ENCODE results near the gene ABHD14A. TPM values are rescaled to one million over a fixed set of nuclear protein-coding genes. Genes with fewer than 3 reads are reported as not detected.

ABHD14A gene
- total RNA-seq, 1 experiment from 2014 or later: 3.8 TPM

DNA sequence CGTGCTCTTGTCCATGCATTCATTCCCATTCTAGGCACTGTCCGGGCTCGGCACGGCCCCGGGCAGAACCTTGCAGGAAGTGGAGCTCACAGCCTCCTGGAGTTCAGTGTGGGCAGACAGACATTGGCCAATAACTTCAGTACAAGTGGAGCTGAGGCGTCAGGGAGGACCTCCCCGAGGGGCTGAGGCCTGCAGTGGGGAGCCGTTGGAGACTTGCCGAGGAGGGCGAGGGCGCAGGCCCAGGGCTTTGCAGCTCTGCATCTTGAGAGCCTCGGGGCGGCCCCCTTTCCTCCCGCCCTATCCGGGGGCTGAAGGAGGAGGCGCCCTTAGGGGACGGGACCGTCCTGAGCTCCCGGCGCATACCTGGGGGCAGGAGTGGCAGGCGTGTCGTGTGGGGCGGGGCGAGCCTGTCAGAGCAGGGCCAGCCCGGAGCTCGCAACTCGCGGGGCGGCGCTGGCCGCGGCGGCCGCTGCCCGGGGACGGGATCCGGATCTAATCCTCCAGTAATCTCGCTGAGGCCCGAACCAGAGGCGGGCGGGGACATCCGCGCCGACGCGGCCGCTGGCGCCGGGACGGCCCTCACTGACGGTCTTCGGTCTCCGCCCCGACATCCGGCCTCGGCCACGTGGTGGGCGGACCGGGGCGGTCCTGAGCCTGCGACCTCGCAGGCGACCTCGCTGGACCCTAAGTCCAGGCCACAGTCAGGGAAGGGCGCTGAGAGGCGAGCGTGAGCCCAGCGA is 8.1 kb downstream of the ABHD14A start, which contains the start of gene ACY1 (continued):
- TF ChIP-seq, protein P1, sequence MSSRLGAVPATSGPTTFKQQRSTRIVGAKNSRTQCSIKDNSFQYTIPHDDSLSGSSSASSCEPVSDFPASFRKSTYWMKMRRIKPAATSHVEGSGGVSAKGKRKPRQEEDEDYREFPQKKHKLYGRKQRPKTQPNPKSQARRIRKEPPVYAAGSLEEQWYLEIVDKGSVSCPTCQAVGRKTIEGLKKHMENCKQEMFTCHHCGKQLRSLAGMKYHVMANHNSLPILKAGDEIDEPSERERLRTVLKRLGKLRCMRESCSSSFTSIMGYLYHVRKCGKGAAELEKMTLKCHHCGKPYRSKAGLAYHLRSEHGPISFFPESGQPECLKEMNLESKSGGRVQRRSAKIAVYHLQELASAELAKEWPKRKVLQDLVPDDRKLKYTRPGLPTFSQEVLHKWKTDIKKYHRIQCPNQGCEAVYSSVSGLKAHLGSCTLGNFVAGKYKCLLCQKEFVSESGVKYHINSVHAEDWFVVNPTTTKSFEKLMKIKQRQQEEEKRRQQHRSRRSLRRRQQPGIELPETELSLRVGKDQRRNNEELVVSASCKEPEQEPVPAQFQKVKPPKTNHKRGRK (CRISPR knock-in tag; IDR thresholded peaks at IDR 0.05; ENCODE audit: borderline replicate concordance): no peak
- TF ChIP-seq ESRRA (CRISPR knock-in tag; IDR thresholded peaks at IDR 0.05; ENCODE audit: borderline replicate concordance): no peak
- TF ChIP-seq, protein P2, sequence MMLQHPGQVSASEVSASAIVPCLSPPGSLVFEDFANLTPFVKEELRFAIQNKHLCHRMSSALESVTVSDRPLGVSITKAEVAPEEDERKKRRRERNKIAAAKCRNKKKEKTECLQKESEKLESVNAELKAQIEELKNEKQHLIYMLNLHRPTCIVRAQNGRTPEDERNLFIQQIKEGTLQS (CRISPR knock-in tag; conservative IDR thresholded peaks at IDR 0.05): no peak
- TF ChIP-seq SMAD4 (CRISPR knock-in tag; IDR thresholded peaks at IDR 0.05): no peak
- TF ChIP-seq, protein P3, sequence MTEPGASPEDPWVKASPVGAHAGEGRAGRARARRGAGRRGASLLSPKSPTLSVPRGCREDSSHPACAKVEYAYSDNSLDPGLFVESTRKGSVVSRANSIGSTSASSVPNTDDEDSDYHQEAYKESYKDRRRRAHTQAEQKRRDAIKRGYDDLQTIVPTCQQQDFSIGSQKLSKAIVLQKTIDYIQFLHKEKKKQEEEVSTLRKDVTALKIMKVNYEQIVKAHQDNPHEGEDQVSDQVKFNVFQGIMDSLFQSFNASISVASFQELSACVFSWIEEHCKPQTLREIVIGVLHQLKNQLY (CRISPR knock-in tag; IDR thresholded peaks at IDR 0.05): 0 out of 2 replicates have a peak, but pooled peaks have one; percentile 50
- TF ChIP-seq ETV6 (CRISPR knock-in tag; IDR thresholded peaks at IDR 0.05): peak; percentile 88; the same call in 1 of the 2 replicates
- no peak for TF ChIP-seq NR2C2 (CRISPR knock-in tag; IDR thresholded peaks at IDR 0.05)
- TF ChIP-seq, protein P4, sequence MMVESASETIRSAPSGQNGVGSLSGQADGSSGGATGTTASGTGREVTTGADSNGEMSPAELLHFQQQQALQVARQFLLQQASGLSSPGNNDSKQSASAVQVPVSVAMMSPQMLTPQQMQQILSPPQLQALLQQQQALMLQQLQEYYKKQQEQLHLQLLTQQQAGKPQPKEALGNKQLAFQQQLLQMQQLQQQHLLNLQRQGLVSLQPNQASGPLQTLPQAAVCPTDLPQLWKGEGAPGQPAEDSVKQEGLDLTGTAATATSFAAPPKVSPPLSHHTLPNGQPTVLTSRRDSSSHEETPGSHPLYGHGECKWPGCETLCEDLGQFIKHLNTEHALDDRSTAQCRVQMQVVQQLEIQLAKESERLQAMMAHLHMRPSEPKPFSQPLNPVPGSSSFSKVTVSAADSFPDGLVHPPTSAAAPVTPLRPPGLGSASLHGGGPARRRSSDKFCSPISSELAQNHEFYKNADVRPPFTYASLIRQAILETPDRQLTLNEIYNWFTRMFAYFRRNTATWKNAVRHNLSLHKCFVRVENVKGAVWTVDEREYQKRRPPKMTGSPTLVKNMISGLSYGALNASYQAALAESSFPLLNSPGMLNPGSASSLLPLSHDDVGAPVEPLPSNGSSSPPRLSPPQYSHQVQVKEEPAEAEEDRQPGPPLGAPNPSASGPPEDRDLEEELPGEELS (CRISPR knock-in tag; IDR thresholded peaks at IDR 0.05): peak; percentile 93
- no peak for TF ChIP-seq ZNF396 (CRISPR knock-in tag; IDR thresholded peaks at IDR 0.05; ENCODE audit: borderline replicate concordance)
- TF ChIP-seq ZBTB21 (CRISPR knock-in tag; IDR thresholded peaks at IDR 0.05; ENCODE audit: borderline replicate concordance): peak; percentile 19; the same call in 1 of the 2 replicates
- TF ChIP-seq, protein P5, sequence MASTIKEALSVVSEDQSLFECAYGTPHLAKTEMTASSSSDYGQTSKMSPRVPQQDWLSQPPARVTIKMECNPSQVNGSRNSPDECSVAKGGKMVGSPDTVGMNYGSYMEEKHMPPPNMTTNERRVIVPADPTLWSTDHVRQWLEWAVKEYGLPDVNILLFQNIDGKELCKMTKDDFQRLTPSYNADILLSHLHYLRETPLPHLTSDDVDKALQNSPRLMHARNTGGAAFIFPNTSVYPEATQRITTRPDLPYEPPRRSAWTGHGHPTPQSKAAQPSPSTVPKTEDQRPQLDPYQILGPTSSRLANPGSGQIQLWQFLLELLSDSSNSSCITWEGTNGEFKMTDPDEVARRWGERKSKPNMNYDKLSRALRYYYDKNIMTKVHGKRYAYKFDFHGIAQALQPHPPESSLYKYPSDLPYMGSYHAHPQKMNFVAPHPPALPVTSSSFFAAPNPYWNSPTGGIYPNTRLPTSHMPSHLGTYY (CRISPR knock-in tag; IDR thresholded peaks at IDR 0.05): no peak
- no peak for TF ChIP-seq ZNF138 (CRISPR knock-in tag; conservative IDR thresholded peaks at IDR 0.05)
- TF ChIP-seq, protein P6, sequence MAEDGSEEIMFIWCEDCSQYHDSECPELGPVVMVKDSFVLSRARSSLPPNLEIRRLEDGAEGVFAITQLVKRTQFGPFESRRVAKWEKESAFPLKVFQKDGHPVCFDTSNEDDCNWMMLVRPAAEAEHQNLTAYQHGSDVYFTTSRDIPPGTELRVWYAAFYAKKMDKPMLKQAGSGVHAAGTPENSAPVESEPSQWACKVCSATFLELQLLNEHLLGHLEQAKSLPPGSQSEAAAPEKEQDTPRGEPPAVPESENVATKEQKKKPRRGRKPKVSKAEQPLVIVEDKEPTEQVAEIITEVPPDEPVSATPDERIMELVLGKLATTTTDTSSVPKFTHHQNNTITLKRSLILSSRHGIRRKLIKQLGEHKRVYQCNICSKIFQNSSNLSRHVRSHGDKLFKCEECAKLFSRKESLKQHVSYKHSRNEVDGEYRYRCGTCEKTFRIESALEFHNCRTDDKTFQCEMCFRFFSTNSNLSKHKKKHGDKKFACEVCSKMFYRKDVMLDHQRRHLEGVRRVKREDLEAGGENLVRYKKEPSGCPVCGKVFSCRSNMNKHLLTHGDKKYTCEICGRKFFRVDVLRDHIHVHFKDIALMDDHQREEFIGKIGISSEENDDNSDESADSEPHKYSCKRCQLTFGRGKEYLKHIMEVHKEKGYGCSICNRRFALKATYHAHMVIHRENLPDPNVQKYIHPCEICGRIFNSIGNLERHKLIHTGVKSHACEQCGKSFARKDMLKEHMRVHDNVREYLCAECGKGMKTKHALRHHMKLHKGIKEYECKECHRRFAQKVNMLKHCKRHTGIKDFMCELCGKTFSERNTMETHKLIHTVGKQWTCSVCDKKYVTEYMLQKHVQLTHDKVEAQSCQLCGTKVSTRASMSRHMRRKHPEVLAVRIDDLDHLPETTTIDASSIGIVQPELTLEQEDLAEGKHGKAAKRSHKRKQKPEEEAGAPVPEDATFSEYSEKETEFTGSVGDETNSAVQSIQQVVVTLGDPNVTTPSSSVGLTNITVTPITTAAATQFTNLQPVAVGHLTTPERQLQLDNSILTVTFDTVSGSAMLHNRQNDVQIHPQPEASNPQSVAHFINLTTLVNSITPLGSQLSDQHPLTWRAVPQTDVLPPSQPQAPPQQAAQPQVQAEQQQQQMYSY (CRISPR knock-in tag; IDR thresholded peaks at IDR 0.05): no peak
- TF ChIP-seq RELA (CRISPR knock-in tag; IDR thresholded peaks at IDR 0.05; ENCODE audit: borderline replicate concordance): no peak
- TF ChIP-seq, protein P7, sequence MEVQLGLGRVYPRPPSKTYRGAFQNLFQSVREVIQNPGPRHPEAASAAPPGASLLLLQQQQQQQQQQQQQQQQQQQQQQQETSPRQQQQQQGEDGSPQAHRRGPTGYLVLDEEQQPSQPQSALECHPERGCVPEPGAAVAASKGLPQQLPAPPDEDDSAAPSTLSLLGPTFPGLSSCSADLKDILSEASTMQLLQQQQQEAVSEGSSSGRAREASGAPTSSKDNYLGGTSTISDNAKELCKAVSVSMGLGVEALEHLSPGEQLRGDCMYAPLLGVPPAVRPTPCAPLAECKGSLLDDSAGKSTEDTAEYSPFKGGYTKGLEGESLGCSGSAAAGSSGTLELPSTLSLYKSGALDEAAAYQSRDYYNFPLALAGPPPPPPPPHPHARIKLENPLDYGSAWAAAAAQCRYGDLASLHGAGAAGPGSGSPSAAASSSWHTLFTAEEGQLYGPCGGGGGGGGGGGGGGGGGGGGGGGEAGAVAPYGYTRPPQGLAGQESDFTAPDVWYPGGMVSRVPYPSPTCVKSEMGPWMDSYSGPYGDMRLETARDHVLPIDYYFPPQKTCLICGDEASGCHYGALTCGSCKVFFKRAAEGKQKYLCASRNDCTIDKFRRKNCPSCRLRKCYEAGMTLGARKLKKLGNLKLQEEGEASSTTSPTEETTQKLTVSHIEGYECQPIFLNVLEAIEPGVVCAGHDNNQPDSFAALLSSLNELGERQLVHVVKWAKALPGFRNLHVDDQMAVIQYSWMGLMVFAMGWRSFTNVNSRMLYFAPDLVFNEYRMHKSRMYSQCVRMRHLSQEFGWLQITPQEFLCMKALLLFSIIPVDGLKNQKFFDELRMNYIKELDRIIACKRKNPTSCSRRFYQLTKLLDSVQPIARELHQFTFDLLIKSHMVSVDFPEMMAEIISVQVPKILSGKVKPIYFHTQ (CRISPR knock-in tag; IDR thresholded peaks at IDR 0.05): no peak
- no peak for TF ChIP-seq TCF7 (CRISPR knock-in tag; IDR thresholded peaks at IDR 0.05; ENCODE audit: low read depth)
- TF ChIP-seq NR1H2 (CRISPR knock-in tag; IDR thresholded peaks at IDR 0.05): no peak
- TF ChIP-seq NFE2L1 (CRISPR knock-in tag; IDR thresholded peaks at IDR 0.05): peak; percentile 32; the same call in 1 of the 2 replicates
- TF ChIP-seq, protein P8, sequence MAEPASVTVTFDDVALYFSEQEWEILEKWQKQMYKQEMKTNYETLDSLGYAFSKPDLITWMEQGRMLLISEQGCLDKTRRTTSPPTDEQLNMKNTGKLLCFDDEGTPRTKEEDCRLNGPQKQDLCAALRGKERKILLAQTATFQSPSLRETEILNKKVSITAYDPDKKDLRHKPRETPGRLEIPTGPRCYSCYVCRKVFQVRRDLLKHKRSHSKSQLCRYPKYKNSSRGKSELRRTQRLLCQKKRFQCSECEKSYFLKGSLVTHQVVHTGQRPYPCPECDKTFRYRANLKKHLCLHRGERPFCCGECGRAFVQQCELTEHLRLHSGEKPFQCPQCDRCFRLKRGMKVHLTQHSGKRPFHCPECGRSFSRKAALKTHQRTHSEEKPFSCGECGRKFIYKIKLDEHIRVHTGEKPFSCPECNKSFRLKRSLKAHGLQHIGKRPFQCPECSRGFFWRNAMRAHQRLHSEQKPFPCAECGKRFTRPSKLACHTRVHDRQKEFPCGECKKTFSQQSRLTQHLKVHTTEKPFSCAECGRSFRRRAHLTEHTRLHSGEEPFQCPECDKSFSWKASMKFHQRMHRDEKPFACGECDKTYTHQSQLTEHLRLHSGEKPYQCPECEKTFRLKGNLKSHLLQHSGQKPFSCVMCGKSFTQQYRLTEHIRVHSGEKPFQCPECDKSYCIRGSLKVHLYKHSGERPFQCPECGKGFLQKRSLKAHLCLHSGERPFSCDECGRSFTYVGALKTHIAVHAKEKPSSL (CRISPR knock-in tag; conservative IDR thresholded peaks at IDR 0.05): no peak
- TF ChIP-seq, protein P9, sequence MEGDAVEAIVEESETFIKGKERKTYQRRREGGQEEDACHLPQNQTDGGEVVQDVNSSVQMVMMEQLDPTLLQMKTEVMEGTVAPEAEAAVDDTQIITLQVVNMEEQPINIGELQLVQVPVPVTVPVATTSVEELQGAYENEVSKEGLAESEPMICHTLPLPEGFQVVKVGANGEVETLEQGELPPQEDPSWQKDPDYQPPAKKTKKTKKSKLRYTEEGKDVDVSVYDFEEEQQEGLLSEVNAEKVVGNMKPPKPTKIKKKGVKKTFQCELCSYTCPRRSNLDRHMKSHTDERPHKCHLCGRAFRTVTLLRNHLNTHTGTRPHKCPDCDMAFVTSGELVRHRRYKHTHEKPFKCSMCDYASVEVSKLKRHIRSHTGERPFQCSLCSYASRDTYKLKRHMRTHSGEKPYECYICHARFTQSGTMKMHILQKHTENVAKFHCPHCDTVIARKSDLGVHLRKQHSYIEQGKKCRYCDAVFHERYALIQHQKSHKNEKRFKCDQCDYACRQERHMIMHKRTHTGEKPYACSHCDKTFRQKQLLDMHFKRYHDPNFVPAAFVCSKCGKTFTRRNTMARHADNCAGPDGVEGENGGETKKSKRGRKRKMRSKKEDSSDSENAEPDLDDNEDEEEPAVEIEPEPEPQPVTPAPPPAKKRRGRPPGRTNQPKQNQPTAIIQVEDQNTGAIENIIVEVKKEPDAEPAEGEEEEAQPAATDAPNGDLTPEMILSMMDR (IDR thresholded peaks at IDR 0.05): 0 out of 2 replicates have a peak, but pooled peaks have one; percentile 1
- peak; percentile 92; the same call in 1 of the 2 replicates for TF ChIP-seq SMAD3 (CRISPR knock-in tag; IDR thresholded peaks at IDR 0.05; ENCODE audit: borderline replicate concordance)
